Measurements from ENCODE around the gene NKIRAS2. TPM values are rescaled to one million over a fixed set of nuclear protein-coding genes. Genes with fewer than 3 reads are reported as not detected.

The NKIRAS2 gene
- total and polyA plus RNA-seq, 2 experiments from 2014 or later: 66.5 to 71.2 TPM

DNA sequence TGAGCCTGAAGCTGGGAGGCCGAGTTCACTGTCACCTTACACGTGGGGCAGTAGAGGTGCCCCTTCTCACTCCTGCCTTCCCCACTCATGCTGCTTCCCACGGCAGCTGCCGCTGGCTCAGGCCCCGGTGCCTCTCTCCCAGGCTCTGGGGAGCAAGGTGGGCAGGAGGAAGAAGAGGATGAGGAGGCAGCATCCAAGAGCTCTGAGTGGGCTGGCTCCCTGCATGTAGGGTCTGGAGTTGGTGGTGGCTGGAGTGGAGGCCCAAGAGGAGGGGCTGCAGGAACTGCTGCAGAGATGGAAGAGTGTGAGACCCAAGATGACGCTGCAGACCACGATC is 8.9 kb downstream of the NKIRAS2 start:
- WGBS, 2 experiments (ENCODE audit: low coverage in 1 of 2, low lambda C conversion rate in 2 of 2, missing lambda C conversion rate in 2 of 2): 64 to 71% methylated on average over 7 of the region's 7 CpGs
- H3K36me3 ChIP-seq (ENCODE audit: low read depth): no peaks in the 10 kb centered on the region; the same call in 1 of the 2 replicates
- in situ Hi-C loops (cut with MboI): no loop called here
- no peaks in the 10 kb centered on the region for H4K20me1 ChIP-seq (ENCODE audit: insufficient read depth)
- H3K4me2 ChIP-seq (ENCODE audit: unreplicated experiment): no peak overlapping the region
- H3K9ac ChIP-seq: no peak overlapping the region
- H3K27me3 ChIP-seq (replicated peaks; ENCODE audit: insufficient read depth): no peaks in the 10 kb centered on the region
- H3K4me1 ChIP-seq (ENCODE audit: insufficient read depth): peaks cover 8% of the 10 kb centered on the region
- TF ChIP-seq EZH2 (IDR thresholded peaks at IDR 0.05; ENCODE audit: insufficient read depth, poor library complexity, severe bottlenecking): no peak
- TF ChIP-seq EZH2phosphoT487 (IDR thresholded peaks at IDR 0.05; ENCODE audit: insufficient read depth, low read depth): no peak
- no peaks in the 10 kb centered on the region for H3K79me2 ChIP-seq (ENCODE audit: insufficient read depth)
- DNase-seq: no peak
- no peak overlapping the region for H3K27ac ChIP-seq
- no peaks in the 10 kb centered on the region for H3K9me2 ChIP-seq (ENCODE audit: insufficient read depth)
- no peak overlapping the region for H2AFZ ChIP-seq
- peaks cover 20% of the 10 kb centered on the region for H3F3A ChIP-seq (ENCODE audit: insufficient read depth)
- H3K4me3 ChIP-seq: no peak overlapping the region
- H3K9me3 ChIP-seq (ENCODE audit: low read depth): no peaks in the 10 kb centered on the region

DNA sequence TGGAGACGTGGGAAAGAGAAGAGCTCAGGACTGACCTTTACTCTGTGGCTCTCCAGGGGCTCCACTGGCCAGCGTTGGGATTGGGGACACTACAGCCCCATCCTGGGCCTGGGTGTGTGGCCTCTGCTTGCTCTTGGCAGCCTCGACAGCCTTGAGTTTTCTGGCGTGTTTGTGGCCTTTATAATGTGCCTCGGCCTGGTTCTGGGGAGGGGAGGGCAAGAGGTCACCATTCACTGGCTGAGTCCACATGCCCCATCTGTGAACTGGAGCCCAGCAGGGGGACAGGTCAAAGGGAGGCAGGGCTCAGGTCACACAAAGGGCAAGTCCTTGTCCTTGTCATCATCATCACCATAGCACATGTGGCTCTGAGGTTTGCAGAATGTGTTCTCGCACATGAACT is 11.7 kb downstream of the NKIRAS2 start:
- Histone ChIP-seq H3F3A (ENCODE audit: insufficient read depth) (no peaks in the 10 kb centered on the region), H3K27me3 (replicated peaks; ENCODE audit: insufficient read depth) (no peaks in the 10 kb centered on the region), H3K4me2 (ENCODE audit: unreplicated experiment) (no peak overlapping the region), H3K79me2 (ENCODE audit: insufficient read depth) (no peaks in the 10 kb centered on the region), H3K9me2 (ENCODE audit: insufficient read depth) (no peaks in the 10 kb centered on the region), H2AFZ (no peak overlapping the region), H3K9ac (no peak overlapping the region), H3K4me3 (no peak overlapping the region), H3K4me1 (ENCODE audit: insufficient read depth) (no peaks in the 10 kb centered on the region), H3K36me3 (ENCODE audit: low read depth) (no peaks in the 10 kb centered on the region), H4K20me1 (ENCODE audit: insufficient read depth) (no peaks in the 10 kb centered on the region), H3K9me3 (ENCODE audit: low read depth) (no peaks in the 10 kb centered on the region), H3K27ac (no peak overlapping the region)
- TF ChIP-seq EZH2 (IDR thresholded peaks at IDR 0.05; ENCODE audit: insufficient read depth, poor library complexity, severe bottlenecking) (no peak), EZH2phosphoT487 (IDR thresholded peaks at IDR 0.05; ENCODE audit: insufficient read depth, low read depth) (no peak)
- in situ Hi-C loops (cut with MboI): no loop called here
- no peak for DNase-seq
- WGBS, 2 experiments (ENCODE audit: low coverage in 1 of 2, low lambda C conversion rate in 2 of 2, missing lambda C conversion rate in 2 of 2): 41 to 43% methylated on average over 5 to 6 of the region's 6 CpGs

DNA sequence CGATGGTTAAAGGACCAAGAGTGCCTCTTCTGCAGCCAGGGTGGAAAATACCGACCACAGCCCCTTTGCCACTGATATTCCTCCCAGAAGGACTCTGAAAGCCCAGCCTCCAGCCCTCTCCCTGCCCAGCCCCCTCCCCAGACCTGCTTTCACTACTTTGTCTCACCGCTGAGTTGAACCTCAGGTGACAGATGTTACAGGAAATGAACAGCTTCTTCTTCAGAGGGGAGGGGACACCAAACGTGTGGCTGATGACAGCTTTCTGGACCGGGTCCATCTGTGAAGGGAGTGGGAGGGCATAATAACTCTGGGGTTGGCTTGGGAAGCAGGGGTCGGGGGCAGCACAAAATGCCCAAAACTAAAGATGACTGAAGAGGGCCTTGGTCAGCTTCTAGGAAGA is 14.2 kb downstream of the NKIRAS2 start:
- Histone ChIP-seq H3K4me3 (no peak overlapping the region), H3K4me1 (ENCODE audit: insufficient read depth) (no peaks in the 10 kb centered on the region), H3K4me2 (ENCODE audit: unreplicated experiment) (no peak overlapping the region), H4K20me1 (ENCODE audit: insufficient read depth) (no peaks in the 10 kb centered on the region), H3F3A (ENCODE audit: insufficient read depth) (no peaks in the 10 kb centered on the region), H3K27ac (no peak overlapping the region), H3K27me3 (replicated peaks; ENCODE audit: insufficient read depth) (no peaks in the 10 kb centered on the region), H3K36me3 (ENCODE audit: low read depth) (no peaks in the 10 kb centered on the region), H3K79me2 (ENCODE audit: insufficient read depth) (no peaks in the 10 kb centered on the region), H3K9me3 (ENCODE audit: low read depth) (no peaks in the 10 kb centered on the region), H3K9ac (no peak overlapping the region), H3K9me2 (ENCODE audit: insufficient read depth) (no peaks in the 10 kb centered on the region), H2AFZ (no peak overlapping the region)
- TF ChIP-seq EZH2 (IDR thresholded peaks at IDR 0.05; ENCODE audit: insufficient read depth, poor library complexity, severe bottlenecking) (no peak), EZH2phosphoT487 (IDR thresholded peaks at IDR 0.05; ENCODE audit: insufficient read depth, low read depth) (no peak)
- WGBS, 2 experiments (ENCODE audit: low coverage in 1 of 2, low lambda C conversion rate in 2 of 2, missing lambda C conversion rate in 2 of 2): 34 to 37% methylated on average over 6 of the region's 6 CpGs
- DNase-seq: no peak
- in situ Hi-C loops (cut with MboI): no loop called here

DNA sequence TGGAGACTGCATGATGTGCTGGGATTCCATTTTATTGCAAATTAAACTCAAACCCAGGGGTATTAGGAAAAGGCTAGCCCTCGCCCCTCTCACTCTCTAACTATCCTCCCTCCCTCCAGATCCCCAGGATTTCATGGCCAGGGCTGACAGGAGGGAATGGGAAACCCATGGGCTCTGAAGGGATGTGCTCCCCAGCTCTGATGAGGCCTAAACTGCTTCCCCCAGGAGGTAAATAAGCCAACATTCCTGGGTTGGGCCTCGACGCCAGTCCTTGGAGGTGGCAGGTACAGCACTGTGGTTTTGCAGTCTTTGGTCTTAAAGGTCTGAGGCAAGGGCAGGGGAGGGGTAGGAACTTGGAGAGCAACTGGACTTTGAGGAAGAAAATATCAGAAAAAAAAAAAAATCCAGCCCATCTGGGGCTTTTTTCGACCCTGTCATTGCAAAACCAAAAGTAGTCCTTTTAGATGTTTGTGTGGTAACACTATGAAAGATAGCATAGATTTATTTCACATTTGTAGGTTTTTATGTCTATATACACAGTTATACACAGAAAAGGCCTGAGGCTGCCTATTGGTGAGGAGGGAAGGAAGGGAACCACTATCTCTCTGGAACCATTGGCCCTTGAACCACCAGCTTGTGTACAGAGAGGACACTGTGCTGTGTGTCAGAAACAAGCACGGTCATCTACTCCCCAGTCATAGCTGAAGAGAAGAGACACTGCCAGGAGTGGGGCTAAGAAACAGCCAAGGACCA is 18.5 kb downstream of the NKIRAS2 start:
- TF ChIP-seq EZH2phosphoT487 (IDR thresholded peaks at IDR 0.05; ENCODE audit: insufficient read depth, low read depth) (no peak), EZH2 (IDR thresholded peaks at IDR 0.05; ENCODE audit: insufficient read depth, poor library complexity, severe bottlenecking) (no peak)
- no peak overlapping the region for H3K9ac ChIP-seq
- WGBS, 2 experiments (ENCODE audit: low coverage in 1 of 2, low lambda C conversion rate in 2 of 2, missing lambda C conversion rate in 2 of 2): 72 to 73% methylated on average over 5 of the region's 5 CpGs
- H3K9me2 ChIP-seq (ENCODE audit: insufficient read depth): no peaks in the 10 kb centered on the region
- no peaks in the 10 kb centered on the region for H3K4me1 ChIP-seq (ENCODE audit: insufficient read depth)
- H3F3A ChIP-seq (ENCODE audit: insufficient read depth): no peaks in the 10 kb centered on the region
- no peaks in the 10 kb centered on the region for H3K27me3 ChIP-seq (replicated peaks; ENCODE audit: insufficient read depth)
- no peak overlapping the region for H3K4me2 ChIP-seq (ENCODE audit: unreplicated experiment)
- H3K36me3 ChIP-seq (ENCODE audit: low read depth): no peaks in the 10 kb centered on the region
- no peak for DNase-seq
- in situ Hi-C loops (cut with MboI): no loop called here
- no peak overlapping the region for H2AFZ ChIP-seq
- no peak overlapping the region for H3K4me3 ChIP-seq
- H3K27ac ChIP-seq: no peak overlapping the region
- H4K20me1 ChIP-seq (ENCODE audit: insufficient read depth): no peaks in the 10 kb centered on the region
- no peaks in the 10 kb centered on the region for H3K79me2 ChIP-seq (ENCODE audit: insufficient read depth)
- no peaks in the 10 kb centered on the region for H3K9me3 ChIP-seq (ENCODE audit: low read depth)

Measured in GM23248 (cell line).